GM21381 (cell line): Measurements from ENCODE around the gene INSM2.
A peak's percentile ranks its signal among the peaks of the same experiment; 100 is the strongest.

Experiments
- ATAC-seq: cut with Tn5 transposase; IDR thresholded peaks from one replicate; pipeline ENCODE4 v1.9.1; 2021; ENCODE audit warnings: mild to moderate bottlenecking, moderate library complexity; ENCODE audit not compliant: unreplicated experiment

The INSM2 gene

GRCh38 chr14:35533357-35534207 lies at the start of gene INSM2:
Gene INSM2 (plus strand): TSS chr14:35534164. CDS start chr14:35534253, 89 bp downstream.
- ATAC-seq = peak; percentile 72

- ATAC-seq = no peak
Measured at GRCh38 chr14:35492569-35493014, 41.4 kb upstream of the INSM2 start.

GRCh38 chr14:35495278-35495677 lies 38.7 kb upstream of the INSM2 start:
- no peak for ATAC-seq

GRCh38 chr14:35499180-35499579 lies 34.8 kb upstream of the INSM2 start:
- no peak for ATAC-seq

- no peak for ATAC-seq
Measured at GRCh38 chr14:35503646-35504045, 30.3 kb upstream of the INSM2 start.

GRCh38 chr14:35504260-35504659 lies 29.7 kb upstream of the INSM2 start:
- no peak for ATAC-seq

GRCh38 chr14:35506461-35506860 lies 27.5 kb upstream of the INSM2 start:
- no peak for ATAC-seq

GRCh38 chr14:35506927-35507326 lies 27.0 kb upstream of the INSM2 start:
- ATAC-seq = no peak

- ATAC-seq = no peak
Measured at GRCh38 chr14:35509846-35510245, 24.1 kb upstream of the INSM2 start.

GRCh38 chr14:35512765-35513164 lies 21.2 kb upstream of the INSM2 start:
- no peak for ATAC-seq

- ATAC-seq = no peak
Measured at GRCh38 chr14:35515916-35516315, 18.0 kb upstream of the INSM2 start.

GRCh38 chr14:35519986-35520385 lies 14.0 kb upstream of the INSM2 start:
- no peak for ATAC-seq

- no peak for ATAC-seq
Measured at GRCh38 chr14:35525695-35526094, 8.3 kb upstream of the INSM2 start.

GRCh38 chr14:35526962-35527361 lies 7.0 kb upstream of the INSM2 start:
- ATAC-seq = no peak

- ATAC-seq = no peak
Measured at GRCh38 chr14:35531960-35532747, 1.8 kb upstream of the INSM2 start.

- ATAC-seq = no peak
Measured at GRCh38 chr14:35532783-35533356, 1.1 kb upstream of the INSM2 start.

- ATAC-seq = peak; percentile 9
Measured at GRCh38 chr14:35534208-35534872, 376 bp downstream of the INSM2 start.

GRCh38 chr14:35534873-35535482 lies 1.0 kb downstream of the INSM2 start:
- ATAC-seq = peak; percentile 44

GRCh38 chr14:35535483-35536112 lies 1.6 kb downstream of the INSM2 start:
- no peak for ATAC-seq

GRCh38 chr14:35539969-35540368 lies 6.0 kb downstream of the INSM2 start:
- no peak for ATAC-seq
